ENCODE measurements around the gene ASTN2.

DNA sequence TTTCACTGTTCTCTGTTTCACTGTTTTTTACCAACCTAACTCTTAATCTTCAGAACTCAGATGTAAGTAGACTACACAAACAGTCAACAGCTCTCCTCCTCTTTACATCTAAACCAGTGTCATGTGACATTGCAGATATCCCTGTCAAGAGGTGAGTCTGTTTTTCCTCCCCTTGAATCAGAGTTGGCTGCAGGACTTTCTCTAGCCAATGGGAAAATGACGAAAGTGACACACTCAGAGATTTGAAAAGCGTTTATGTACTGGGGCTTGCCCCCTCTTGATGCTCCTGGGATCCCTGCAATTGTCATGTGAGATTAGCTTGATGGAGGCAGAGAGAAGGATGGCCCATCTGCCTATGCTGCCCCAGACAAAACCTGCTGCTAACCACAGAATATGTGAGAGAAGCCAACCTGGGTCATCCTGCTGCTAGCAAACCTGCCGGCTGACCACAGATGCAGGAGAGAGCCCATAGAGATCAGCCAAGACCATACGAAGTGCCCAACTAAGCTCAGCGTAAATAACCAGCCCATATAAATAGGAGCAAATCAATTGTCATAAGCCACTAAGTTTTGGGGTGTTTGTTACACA lies 111.1 kb downstream of the ASTN2 start:
- TF ChIP-seq, protein P1, sequence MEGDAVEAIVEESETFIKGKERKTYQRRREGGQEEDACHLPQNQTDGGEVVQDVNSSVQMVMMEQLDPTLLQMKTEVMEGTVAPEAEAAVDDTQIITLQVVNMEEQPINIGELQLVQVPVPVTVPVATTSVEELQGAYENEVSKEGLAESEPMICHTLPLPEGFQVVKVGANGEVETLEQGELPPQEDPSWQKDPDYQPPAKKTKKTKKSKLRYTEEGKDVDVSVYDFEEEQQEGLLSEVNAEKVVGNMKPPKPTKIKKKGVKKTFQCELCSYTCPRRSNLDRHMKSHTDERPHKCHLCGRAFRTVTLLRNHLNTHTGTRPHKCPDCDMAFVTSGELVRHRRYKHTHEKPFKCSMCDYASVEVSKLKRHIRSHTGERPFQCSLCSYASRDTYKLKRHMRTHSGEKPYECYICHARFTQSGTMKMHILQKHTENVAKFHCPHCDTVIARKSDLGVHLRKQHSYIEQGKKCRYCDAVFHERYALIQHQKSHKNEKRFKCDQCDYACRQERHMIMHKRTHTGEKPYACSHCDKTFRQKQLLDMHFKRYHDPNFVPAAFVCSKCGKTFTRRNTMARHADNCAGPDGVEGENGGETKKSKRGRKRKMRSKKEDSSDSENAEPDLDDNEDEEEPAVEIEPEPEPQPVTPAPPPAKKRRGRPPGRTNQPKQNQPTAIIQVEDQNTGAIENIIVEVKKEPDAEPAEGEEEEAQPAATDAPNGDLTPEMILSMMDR (IDR thresholded peaks at IDR 0.05): no peak
- no peak for TF ChIP-seq POLR2A (IDR thresholded peaks at IDR 0.05)

Data from thyroid gland (tissue), 4 donors.